ENCODE results near the gene ACACA. TPM values are rescaled to one million over a fixed set of nuclear protein-coding genes. Genes with fewer than 3 reads are reported as not detected.

The ACACA gene
- total and polyA plus RNA-seq, 2 donors from 2014 or later = 13.8 to 34.9 TPM

- intact Hi-C loops (cut with DNase I) = no loop called here
- H3K9ac ChIP-seq (ENCODE audit: low read length in 3 of 3) = no peak overlapping the region
- TF ChIP-seq, protein P1, sequence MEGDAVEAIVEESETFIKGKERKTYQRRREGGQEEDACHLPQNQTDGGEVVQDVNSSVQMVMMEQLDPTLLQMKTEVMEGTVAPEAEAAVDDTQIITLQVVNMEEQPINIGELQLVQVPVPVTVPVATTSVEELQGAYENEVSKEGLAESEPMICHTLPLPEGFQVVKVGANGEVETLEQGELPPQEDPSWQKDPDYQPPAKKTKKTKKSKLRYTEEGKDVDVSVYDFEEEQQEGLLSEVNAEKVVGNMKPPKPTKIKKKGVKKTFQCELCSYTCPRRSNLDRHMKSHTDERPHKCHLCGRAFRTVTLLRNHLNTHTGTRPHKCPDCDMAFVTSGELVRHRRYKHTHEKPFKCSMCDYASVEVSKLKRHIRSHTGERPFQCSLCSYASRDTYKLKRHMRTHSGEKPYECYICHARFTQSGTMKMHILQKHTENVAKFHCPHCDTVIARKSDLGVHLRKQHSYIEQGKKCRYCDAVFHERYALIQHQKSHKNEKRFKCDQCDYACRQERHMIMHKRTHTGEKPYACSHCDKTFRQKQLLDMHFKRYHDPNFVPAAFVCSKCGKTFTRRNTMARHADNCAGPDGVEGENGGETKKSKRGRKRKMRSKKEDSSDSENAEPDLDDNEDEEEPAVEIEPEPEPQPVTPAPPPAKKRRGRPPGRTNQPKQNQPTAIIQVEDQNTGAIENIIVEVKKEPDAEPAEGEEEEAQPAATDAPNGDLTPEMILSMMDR (IDR thresholded peaks at IDR 0.05; ENCODE audit: borderline replicate concordance, extremely low read depth, insufficient read depth) = no peak
- no peaks in the 10 kb centered on the region for H3K27me3 ChIP-seq (ENCODE audit: control insufficient read depth, insufficient read depth, low read length)
- no peaks in the 10 kb centered on the region for H3K4me1 ChIP-seq (ENCODE audit: control insufficient read depth in 2 of 3, insufficient read depth in 2 of 3, low read depth in 1 of 3, low read length in 3 of 3)
- FAIRE-seq = no peak
- no peaks in the 10 kb centered on the region for H3K9me3 ChIP-seq (ENCODE audit: control insufficient read depth in 2 of 3, insufficient read depth in 1 of 3, low read length in 3 of 3)
- no peak for DNase-seq
- H3K4me3 ChIP-seq (ENCODE audit: low read length in 3 of 3) = no peak overlapping the region
- H3K27ac ChIP-seq (ENCODE audit: low read depth in 2 of 2, low read length in 2 of 2) = no peak overlapping the region
- peaks cover 0 to 12% (median 3%) of the 10 kb centered on the region in 3 donors for H3K36me3 ChIP-seq (ENCODE audit: control insufficient read depth in 2 of 3, insufficient read depth in 3 of 3, low read length in 3 of 3)
These were observed 218.5 kb downstream of the ACACA start for GRCh38 chr17:37188157-37188556.

- intact Hi-C loops (cut with DNase I) = no loop called here
- TF ChIP-seq, protein P1 (IDR thresholded peaks at IDR 0.05; ENCODE audit: borderline replicate concordance, extremely low read depth, insufficient read depth) = no peak
- Histone ChIP-seq H3K27ac (ENCODE audit: low read depth in 2 of 2, low read length in 2 of 2) (no peak overlapping the region), H3K9me3 (ENCODE audit: control insufficient read depth in 2 of 3, insufficient read depth in 1 of 3, low read length in 3 of 3) (no peaks in the 10 kb centered on the region), H3K9ac (ENCODE audit: low read length in 3 of 3) (no peak overlapping the region), H3K27me3 (ENCODE audit: control insufficient read depth, insufficient read depth, low read length) (no peaks in the 10 kb centered on the region), H3K4me3 (ENCODE audit: low read length in 3 of 3) (no peak overlapping the region), H3K36me3 (ENCODE audit: control insufficient read depth in 2 of 3, insufficient read depth in 3 of 3, low read length in 3 of 3) (peaks cover 0 to 12% (median 3%) of the 10 kb centered on the region in 3 donors), H3K4me1 (ENCODE audit: control insufficient read depth in 2 of 3, insufficient read depth in 2 of 3, low read depth in 1 of 3, low read length in 3 of 3) (no peaks in the 10 kb centered on the region)
- FAIRE-seq (no peak), DNase-seq (no peak)
These were observed 219.4 kb downstream of the ACACA start for GRCh38 chr17:37187262-37187661.

DNA sequence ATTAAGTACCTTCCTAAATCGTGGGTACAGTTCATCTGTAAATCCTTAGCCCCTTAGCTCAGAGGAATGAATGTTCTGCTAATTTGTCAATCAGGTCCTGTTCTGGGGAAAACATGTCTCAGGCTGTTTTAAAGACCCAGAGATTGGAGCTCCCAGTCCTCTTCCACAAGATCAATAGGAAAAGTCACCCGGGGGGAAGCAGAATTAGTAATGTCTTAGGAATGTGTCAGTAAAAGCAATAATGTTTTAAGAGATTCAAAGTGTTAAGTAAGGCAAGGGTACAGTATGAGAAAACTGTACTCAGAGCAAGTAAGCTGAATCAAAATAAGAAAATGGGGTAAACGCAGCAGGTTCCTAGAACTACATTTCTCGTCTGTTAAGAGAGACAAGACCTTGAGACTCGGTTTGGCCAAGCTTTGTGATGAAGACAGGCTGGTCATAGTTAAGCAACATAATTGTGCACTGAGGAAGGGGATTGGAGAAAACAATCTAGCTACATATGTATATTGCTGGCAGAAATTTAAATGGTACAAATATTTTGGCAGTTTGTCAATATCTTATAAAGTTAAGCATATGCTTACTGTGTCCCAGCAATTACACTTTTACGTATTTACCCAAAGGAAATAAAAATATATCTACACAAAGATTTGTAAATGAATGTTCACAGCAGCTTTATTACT, 223.7 kb downstream of the ACACA start:
- no peak overlapping the region for H3K9ac ChIP-seq (ENCODE audit: low read length in 3 of 3)
- H3K4me3 ChIP-seq (ENCODE audit: low read length in 3 of 3) = no peak overlapping the region
- DNase-seq (no peak), FAIRE-seq (no peak)
- TF ChIP-seq, protein P1 (IDR thresholded peaks at IDR 0.05; ENCODE audit: borderline replicate concordance, extremely low read depth, insufficient read depth) = no peak
- no peak overlapping the region for H3K27ac ChIP-seq (ENCODE audit: low read depth in 2 of 2, low read length in 2 of 2)
- intact Hi-C loops (cut with DNase I) = no loop called here
- H3K36me3 ChIP-seq (ENCODE audit: control insufficient read depth in 2 of 3, insufficient read depth in 3 of 3, low read length in 3 of 3) = peaks cover 0 to 9% (median 2%) of the 10 kb centered on the region in 3 donors
- no peaks in the 10 kb centered on the region for H3K27me3 ChIP-seq (ENCODE audit: control insufficient read depth, insufficient read depth, low read length)
- no peaks in the 10 kb centered on the region for H3K9me3 ChIP-seq (ENCODE audit: control insufficient read depth in 2 of 3, insufficient read depth in 1 of 3, low read length in 3 of 3)
- no peaks in the 10 kb centered on the region for H3K4me1 ChIP-seq (ENCODE audit: control insufficient read depth in 2 of 3, insufficient read depth in 2 of 3, low read depth in 1 of 3, low read length in 3 of 3)

All from kidney (tissue), 14 donors.